ENCODE results near the gene APH1B. TPM values are rescaled to one million over a fixed set of nuclear protein-coding genes. Genes with fewer than 3 reads are reported as not detected.
A peak's percentile ranks its signal among the peaks of the same experiment; 100 is the strongest.

Gene APH1B
- total RNA-seq, 1 experiment from 2014 or later: 6.2 TPM

GRCh38 chr15:63238171-63238570 is 39.2 kb upstream of the APH1B start:
- no peak overlapping the region for H3K27ac ChIP-seq (ENCODE audit: low read depth, low read length, poor library complexity, severe bottlenecking)
- POLR2A ChIA-PET (ENCODE audit: low non-redundant PET): no interaction called here
- H3K36me3 ChIP-seq (ENCODE audit: insufficient read depth, low read length, poor library complexity, severe bottlenecking): no peaks in the 10 kb centered on the region
- no peaks in the 10 kb centered on the region for H3K27me3 ChIP-seq (replicated peaks; ENCODE audit: insufficient read depth, low read depth, low read length, poor library complexity)
- peaks cover 3% of the 10 kb centered on the region for H3K9me3 ChIP-seq (ENCODE audit: low read depth, low read length, poor library complexity, severe bottlenecking)
- H3K4me1 ChIP-seq (ENCODE audit: insufficient read depth, low read length, poor library complexity, severe bottlenecking): peaks cover 46% of the 10 kb centered on the region
- intact Hi-C loops (cut with micrococcal nuclease; ENCODE audit: unreplicated experiment): no loop called here
- no TSS peak for BruUV-seq (replicated peaks)
- no peak for DNase-seq (ENCODE audit: low spot score)
- H3K4me3 ChIP-seq (ENCODE audit: low read depth, low read length, poor library complexity, severe bottlenecking): no peak overlapping the region
- TF ChIP-seq CTCF (conservative IDR thresholded peaks at IDR 0.05; ENCODE audit: low read depth, low read length) (no peak), EZH2 (IDR thresholded peaks at IDR 0.05; ENCODE audit: borderline replicate concordance, low read depth, low read length, poor library complexity, severe bottlenecking) (no peak)
- CTCF ChIA-PET: no interaction called here

DNA sequence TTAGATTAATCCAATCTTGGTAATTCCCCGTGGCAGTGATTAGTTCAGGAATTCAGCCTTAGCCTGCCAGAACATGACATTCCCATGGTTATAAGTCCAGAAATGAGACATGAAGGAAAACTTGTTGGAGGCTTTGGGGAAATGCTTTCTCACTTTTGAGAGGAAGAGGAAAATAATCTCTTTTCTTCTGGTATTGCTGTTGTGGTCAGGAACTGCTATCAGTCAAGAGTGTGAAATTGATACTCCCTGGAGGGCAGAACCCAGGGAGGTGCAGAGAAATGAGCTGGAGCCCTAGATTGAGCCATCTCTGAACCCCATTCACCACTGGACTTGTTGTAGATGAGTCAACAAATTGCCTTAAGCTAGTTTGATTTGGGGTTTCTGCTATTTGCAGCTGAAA is 38.6 kb upstream of the APH1B start:
- Histone ChIP-seq H3K4me3 (ENCODE audit: low read depth, low read length, poor library complexity, severe bottlenecking) (no peak overlapping the region), H3K36me3 (ENCODE audit: insufficient read depth, low read length, poor library complexity, severe bottlenecking) (no peaks in the 10 kb centered on the region), H3K27ac (ENCODE audit: low read depth, low read length, poor library complexity, severe bottlenecking) (peak overlapping the region; percentile 62), H3K4me1 (ENCODE audit: insufficient read depth, low read length, poor library complexity, severe bottlenecking) (peaks cover 48% of the 10 kb centered on the region), H3K27me3 (replicated peaks; ENCODE audit: insufficient read depth, low read depth, low read length, poor library complexity) (no peaks in the 10 kb centered on the region), H3K9me3 (ENCODE audit: low read depth, low read length, poor library complexity, severe bottlenecking) (peaks cover 8% of the 10 kb centered on the region)
- TF ChIP-seq EZH2 (IDR thresholded peaks at IDR 0.05; ENCODE audit: borderline replicate concordance, low read depth, low read length, poor library complexity, severe bottlenecking) (no peak), CTCF (conservative IDR thresholded peaks at IDR 0.05; ENCODE audit: low read depth, low read length) (no peak)
- POLR2A ChIA-PET (ENCODE audit: low non-redundant PET): no interaction called here
- CTCF ChIA-PET: no interaction called here
- BruUV-seq (replicated peaks): no TSS peak
- intact Hi-C loops (cut with micrococcal nuclease; ENCODE audit: unreplicated experiment): no loop called here
- peak; percentile 79 for DNase-seq (ENCODE audit: low spot score)

DNA sequence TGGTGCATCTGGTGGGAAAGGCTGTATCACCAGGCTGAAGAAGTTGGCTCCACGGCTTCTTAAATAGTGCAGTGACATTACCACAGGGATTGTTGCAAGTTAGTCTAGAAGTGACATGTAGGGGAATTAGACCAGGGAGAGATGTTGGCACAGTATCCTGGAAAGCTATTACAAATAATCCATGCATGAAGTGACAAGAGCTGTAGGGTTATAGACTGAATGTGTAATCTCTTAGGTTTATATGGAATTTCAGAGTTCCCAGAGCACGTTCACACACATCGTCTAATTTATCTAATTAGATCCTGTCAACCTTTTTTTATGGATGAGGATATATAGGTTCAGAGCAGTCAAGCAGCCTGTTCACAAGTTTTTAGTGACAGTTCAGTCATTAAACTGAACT is 37.3 kb upstream of the APH1B start:
- Histone ChIP-seq H3K9me3 (ENCODE audit: low read depth, low read length, poor library complexity, severe bottlenecking) (peaks cover 8% of the 10 kb centered on the region), H3K36me3 (ENCODE audit: insufficient read depth, low read length, poor library complexity, severe bottlenecking) (no peaks in the 10 kb centered on the region), H3K4me3 (ENCODE audit: low read depth, low read length, poor library complexity, severe bottlenecking) (no peak overlapping the region), H3K27me3 (replicated peaks; ENCODE audit: insufficient read depth, low read depth, low read length, poor library complexity) (no peaks in the 10 kb centered on the region), H3K27ac (ENCODE audit: low read depth, low read length, poor library complexity, severe bottlenecking) (no peak overlapping the region), H3K4me1 (ENCODE audit: insufficient read depth, low read length, poor library complexity, severe bottlenecking) (peaks cover 57% of the 10 kb centered on the region)
- intact Hi-C loops (cut with micrococcal nuclease; ENCODE audit: unreplicated experiment): no loop called here
- DNase-seq (ENCODE audit: low spot score): peak; percentile 50
- BruUV-seq (replicated peaks): no TSS peak
- TF ChIP-seq EZH2 (IDR thresholded peaks at IDR 0.05; ENCODE audit: borderline replicate concordance, low read depth, low read length, poor library complexity, severe bottlenecking) (no peak), CTCF (conservative IDR thresholded peaks at IDR 0.05; ENCODE audit: low read depth, low read length) (no peak)
- ChIA-PET CTCF (no interaction called here), POLR2A (ENCODE audit: low non-redundant PET) (no interaction called here)
